Dedifferentiated amniotic fluid mesenchymal stem cell (primary cell): ENCODE data around the gene TBC1D32.
"Not testable (repeated sequence)": the region's sequence is repeated elsewhere in the genome, so short reads cannot be mapped to it uniquely, and the experiment has no call there.

Source experiments
- DNase-seq: peaks from one replicate; pipeline ENCODE4 v3.0.0-alpha.2; 2016; ENCODE audit errors: extremely low spot score

The TBC1D32 gene

GRCh38 chr6:121223930-121224329 lies 110.3 kb downstream of the TBC1D32 start:
- no peak for DNase-seq

GRCh38 chr6:121223212-121223611 lies 111.1 kb downstream of the TBC1D32 start:
- DNase-seq = no peak

- no peak for DNase-seq
Observed at GRCh38 chr6:121222656-121223055, 111.6 kb downstream of the TBC1D32 start.

GRCh38 chr6:121216928-121217327 lies 117.4 kb downstream of the TBC1D32 start:
- DNase-seq = no peak

GRCh38 chr6:121213341-121213740 lies 120.9 kb downstream of the TBC1D32 start:
- DNase-seq = not testable (repeated sequence)

- no peak for DNase-seq
Observed at GRCh38 chr6:121210943-121211342, 123.3 kb downstream of the TBC1D32 start.

GRCh38 chr6:121205569-121205968 lies 128.7 kb downstream of the TBC1D32 start:
- no peak for DNase-seq

- no peak for DNase-seq
Observed at GRCh38 chr6:121201105-121201504, 133.2 kb downstream of the TBC1D32 start.

GRCh38 chr6:121196042-121196441 lies 138.2 kb downstream of the TBC1D32 start:
- DNase-seq = not testable (repeated sequence)

- DNase-seq = no peak
Observed at GRCh38 chr6:121190122-121190521, 144.2 kb downstream of the TBC1D32 start.

GRCh38 chr6:121188356-121188755 lies 145.9 kb downstream of the TBC1D32 start:
- DNase-seq = no peak

GRCh38 chr6:121187833-121188200 lies 146.5 kb downstream of the TBC1D32 start:
- DNase-seq = no peak

GRCh38 chr6:121187200-121187832 lies 147.0 kb downstream of the TBC1D32 start:
- DNase-seq = no peak

- DNase-seq = no peak
Observed at GRCh38 chr6:121183742-121184141, 150.5 kb downstream of the TBC1D32 start.

GRCh38 chr6:121175827-121176226 lies 158.5 kb downstream of the TBC1D32 start:
- no peak for DNase-seq

GRCh38 chr6:121172451-121172850 lies 161.8 kb downstream of the TBC1D32 start:
- not testable (repeated sequence) for DNase-seq

- DNase-seq = no peak
Observed at GRCh38 chr6:121171879-121172278, 162.4 kb downstream of the TBC1D32 start.

GRCh38 chr6:121161886-121162285 lies 172.4 kb downstream of the TBC1D32 start:
- no peak for DNase-seq

GRCh38 chr6:121160276-121160675 lies 174.0 kb downstream of the TBC1D32 start:
- DNase-seq = no peak

GRCh38 chr6:121158891-121159290 lies 175.4 kb downstream of the TBC1D32 start:
- DNase-seq = no peak

GRCh38 chr6:121158438-121158837 lies 175.8 kb downstream of the TBC1D32 start:
- no peak for DNase-seq

- no peak for DNase-seq
Observed at GRCh38 chr6:121157906-121158305, 176.4 kb downstream of the TBC1D32 start.

- DNase-seq = no peak
Observed at GRCh38 chr6:121143476-121143875, 190.8 kb downstream of the TBC1D32 start.

GRCh38 chr6:121142093-121142492 lies 192.2 kb downstream of the TBC1D32 start:
- DNase-seq = no peak
